ENCODE measurements around the gene NAPSA. TPM values are rescaled to one million over a fixed set of nuclear protein-coding genes. Genes with fewer than 3 reads are reported as not detected.
A peak's percentile ranks its signal among the peaks of the same experiment; 100 is the strongest.

Gene NAPSA
- total and polyA plus RNA-seq, 9 of the 15 experiments (the other 6 are each of a cell fraction or from before 2014, with no cell fraction given), result 0.25 to 1.9 (median 0.69) TPM

- 0 out of 2 replicates have a peak, but pooled peaks have one; percentile 37 for TF ChIP-seq ZBTB40 (IDR thresholded peaks at IDR 0.05)
- no peak for TF ChIP-seq ZBTB40 (CRISPR knock-in tag; IDR thresholded peaks at IDR 0.05)
- peak; percentile 80 for TF ChIP-seq CBFA2T2 (conservative IDR thresholded peaks at IDR 0.05)
- TF ChIP-seq NFRKB (IDR thresholded peaks at IDR 0.05; ENCODE audit: low read depth), result peak; percentile 47; the same call in 1 of the 2 replicates
- no peak for TF ChIP-seq ASH1L (IDR thresholded peaks at IDR 0.05; ENCODE audit: borderline replicate concordance, low read depth, partially characterized antibody)
- no peak for TF ChIP-seq ZNF511 (CRISPR knock-in tag; IDR thresholded peaks at IDR 0.05)
- TF ChIP-seq MAX (CRISPR knock-in tag; IDR thresholded peaks at IDR 0.05), result no peak; the same call in none of the 2 replicates
- no peak for TF ChIP-seq ZEB2 (IDR thresholded peaks at IDR 0.05)
- no peak for TF ChIP-seq NR4A1 (CRISPR knock-in tag; IDR thresholded peaks at IDR 0.05)
- 0 out of 2 replicates have a peak, but pooled peaks have one; percentile 26 for TF ChIP-seq NR4A1 (tag; IDR thresholded peaks at IDR 0.05)
- no peak for TF ChIP-seq KAT8 (IDR thresholded peaks at IDR 0.05; ENCODE audit: low read depth)
- no peak for TF ChIP-seq THAP12 (CRISPR knock-in tag; IDR thresholded peaks at IDR 0.05)
- TF ChIP-seq PRPF4 (IDR thresholded peaks at IDR 0.05; ENCODE audit: insufficient read depth, low read depth, low read length, poor library complexity, severe bottlenecking), result no peak
Observed at GRCh38 chr19:50368649-50369570, 3.5 kb upstream of the NAPSA start (continued).

Data from K562 (cell line).